CD4-positive, alpha-beta memory T cell (primary cell): Measurements from ENCODE around the gene TCF3. TPM values are rescaled to one million over a fixed set of nuclear protein-coding genes. Genes with fewer than 3 reads are reported as not detected.

Experiments used
- CTCF ChIA-PET: fragments of 350-600 bp; sonication (Branson Sonifier 250); formaldehyde crosslinking; loops from one replicate; lab custom pipeline; 2021; ENCODE audit warnings: inconsistent platforms; ENCODE audit not compliant: partially characterized antibody; lab: Charles Lee
- POLR2A ChIA-PET: fragments of 350-600 bp; sonication (Branson Sonifier 250); formaldehyde crosslinking; loops from one replicate; lab custom pipeline; 2021; ENCODE audit not compliant: partially characterized antibody; lab: Charles Lee
- DNase-seq, 5 donors: peaks; one replicate each; pipeline versions ENCODE4 v3.0.0 to v3.0.0-alpha.2; 2020 to 2022; ENCODE audit warnings: mixed read lengths in 1 of 5
- H3K27ac ChIP-seq: one replicate; pipeline ENCODE4 v1.7.0; 2013; ENCODE audit warnings: low read depth, low read length
- H3K27me3 ChIP-seq: 2 replicates; pipeline ENCODE4 v1.7.0; 2013; ENCODE audit warnings: mild to moderate bottlenecking, low read length, moderate library complexity; ENCODE audit not compliant: insufficient read depth
- H3K36me3 ChIP-seq: 2 replicates; pipeline ENCODE4 v1.7.0; 2013; ENCODE audit warnings: mild to moderate bottlenecking, low read length, moderate library complexity; ENCODE audit not compliant: insufficient read depth
- H3K4me1 ChIP-seq: 2 replicates; pipeline ENCODE4 v1.7.0; 2013; ENCODE audit warnings: mild to moderate bottlenecking, low read length, moderate library complexity; ENCODE audit not compliant: insufficient read depth
- H3K4me3 ChIP-seq, 2 donors: one replicate each; pipeline ENCODE4 v1.7.0; 2013; ENCODE audit warnings: low read length in 2 of 2, mild to moderate bottlenecking in 1 of 2
- H3K9me3 ChIP-seq, 2 donors: one replicate each; pipeline ENCODE4 v1.7.0; 2013; ENCODE audit warnings: low read length in 2 of 2, control low read depth in 1 of 2; ENCODE audit not compliant: control insufficient read depth in 1 of 2
- H3K27ac Mint-ChIP-seq, 7 donors: one replicate each; pipeline ENCODE4 v1.8.0; 2020 to 2021; ENCODE audit warnings: mixed read lengths in 7 of 7, mild to moderate bottlenecking in 6 of 7, inconsistent platforms in 3 of 7, moderate library complexity in 3 of 7
- H3K27me3 Mint-ChIP-seq, 2 donors: one replicate each; pipeline ENCODE4 v1.8.0; 2020 to 2021; ENCODE audit warnings: mixed read lengths in 2 of 2
- H3K36me3 Mint-ChIP-seq, 2 donors: one replicate each; pipeline ENCODE4 v1.8.0; 2020 to 2021; ENCODE audit warnings: mixed read lengths in 2 of 2, inconsistent platforms in 1 of 2, mild to moderate bottlenecking in 1 of 2
- H3K4me1 Mint-ChIP-seq, 4 donors: one replicate each; pipeline ENCODE4 v1.8.0; 2020 to 2021; ENCODE audit warnings: mixed read lengths in 4 of 4, mild to moderate bottlenecking in 1 of 4
- H3K4me3 Mint-ChIP-seq, 8 donors: one replicate each; pipeline ENCODE4 v1.8.0; 2020 to 2021; ENCODE audit warnings: mixed read lengths in 8 of 8, mild to moderate bottlenecking in 7 of 8, moderate library complexity in 6 of 8, inconsistent platforms in 3 of 8
- H3K9me3 Mint-ChIP-seq, 8 donors: one replicate each; pipeline ENCODE4 v1.8.0; 2020 to 2021; ENCODE audit warnings: mixed read lengths in 8 of 8, mild to moderate bottlenecking in 5 of 8, inconsistent platforms in 3 of 8, moderate library complexity in 1 of 8
- intact Hi-C: fragments of 100-400 bp; cut with micrococcal nuclease; formaldehyde crosslinking; loops from one replicate; pipeline ENCODE4 v1.15.1; 2023
- polyA plus RNA-seq, 2 donors: library from polyadenylated mRNA; unstranded; fragments of 300-500 nt; fragmentation: Illumina TruSeq; gene quantifications; one replicate each; pipeline ENCODE4 v1.2.3, GENCODE V29; 2021
- total RNA-seq, 2 experiments: library from RNA; stranded (reverse); gene quantifications; one replicate each; pipeline ENCODE4 v1.2.3, GENCODE V29; 2021

The TCF3 gene
- total and polyA plus RNA-seq, 4 experiments from 2014 or later = 1.8 to 75.7 (median 42.6) TPM

- DNase-seq = peak in 1 of 5 donors; percentile 10
- Histone ChIP-seq H3K36me3 (peaks cover 27% of the 10 kb centered on the region), H3K4me1 (peaks cover 20% of the 10 kb centered on the region), H3K27me3 (no peaks in the 10 kb centered on the region), H3K4me3 (no peak overlapping the region), H3K27ac (no peak overlapping the region), H3K9me3 (no peaks in the 10 kb centered on the region)
- Mint-ChIP-seq H3K27me3 (no peaks in the 10 kb centered on the region), H3K36me3 (peaks cover 19 to 32% of the 10 kb centered on the region in 2 donors), H3K4me3 (no peak overlapping the region), H3K27ac (no peak overlapping the region), H3K9me3 (peaks cover 0 to 2% (median 0%) of the 10 kb centered on the region in 8 donors), H3K4me1 (peaks cover 5 to 44% (median 18%) of the 10 kb centered on the region in 4 donors)
- POLR2A ChIA-PET = no interaction called here
- intact Hi-C loops = no loop called here
- CTCF ChIA-PET = interaction anchor here (1.6 kb wide), 1 partner anchor 57 kb away, joined by 3 read pairs; no protein-coding TSS in a partner anchor
Observed at GRCh38 chr19:1615156-1615765, 37.2 kb downstream of the TCF3 start.

DNA sequence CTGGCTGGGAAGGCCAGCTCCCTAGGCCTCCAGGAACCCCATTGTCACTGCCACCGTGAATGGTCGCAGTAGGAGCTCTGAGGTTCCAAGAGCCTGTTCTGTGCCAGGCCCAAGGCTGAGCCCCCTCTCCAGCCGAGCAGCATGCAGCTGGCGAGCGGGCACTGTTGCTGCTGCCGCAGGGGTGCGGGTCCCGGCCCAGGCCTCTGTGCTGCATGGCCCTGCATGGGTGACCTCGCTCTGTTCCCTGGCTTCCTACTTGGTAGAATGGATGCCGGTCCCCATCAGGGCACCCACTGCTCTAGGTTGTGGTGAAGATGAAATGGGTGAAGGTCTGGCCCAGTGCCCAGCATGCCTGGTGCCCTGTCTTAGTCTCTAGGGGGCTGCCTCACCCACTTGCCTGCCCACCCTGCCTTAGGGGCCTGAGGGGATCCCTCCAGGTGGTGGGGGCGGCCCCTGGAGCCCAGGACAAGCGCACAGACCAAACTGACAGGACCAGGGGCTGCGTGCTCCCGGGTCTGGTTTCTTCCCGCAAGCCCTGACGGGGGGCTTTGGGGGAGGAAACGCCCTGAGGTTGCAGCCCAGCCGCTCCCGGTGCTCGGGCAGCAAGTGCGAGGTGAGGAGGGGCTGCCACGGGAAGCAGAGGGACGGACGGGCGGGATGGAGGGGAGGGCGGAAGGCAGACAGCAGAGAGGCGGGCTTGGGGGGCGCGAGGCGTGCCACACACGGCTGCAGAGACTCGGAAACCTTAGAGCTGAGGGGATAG lies 38.4 kb downstream of the TCF3 start:
- Histone ChIP-seq H3K4me1 (peaks cover 32% of the 10 kb centered on the region), H3K4me3 (no peak overlapping the region), H3K27me3 (no peaks in the 10 kb centered on the region), H3K9me3 (no peaks in the 10 kb centered on the region), H3K27ac (no peak overlapping the region), H3K36me3 (peaks cover 27% of the 10 kb centered on the region)
- peaks cover 0 to 2% (median 0%) of the 10 kb centered on the region in 8 donors for H3K9me3 Mint-ChIP-seq
- intact Hi-C loops = no loop called here
- POLR2A ChIA-PET = interaction anchor here (1.1 kb wide), 1 partner anchor 21 kb away, joined by 3 read pairs; no protein-coding TSS in a partner anchor
- H3K4me1 Mint-ChIP-seq = peaks cover 10 to 56% (median 25%) of the 10 kb centered on the region in 4 donors
- peaks cover 19 to 29% of the 10 kb centered on the region in 2 donors for H3K36me3 Mint-ChIP-seq
- CTCF ChIA-PET = no interaction called here
- DNase-seq = peak in 1 of 5 donors; percentile 9
- H3K27ac Mint-ChIP-seq = no peak overlapping the region
- H3K4me3 Mint-ChIP-seq = no peak overlapping the region
- H3K27me3 Mint-ChIP-seq = no peaks in the 10 kb centered on the region

- Mint-ChIP-seq H3K36me3 (peaks cover 19 to 30% of the 10 kb centered on the region in 2 donors), H3K4me1 (peaks cover 14 to 59% (median 32%) of the 10 kb centered on the region in 4 donors), H3K27me3 (no peaks in the 10 kb centered on the region), H3K9me3 (no peaks in the 10 kb centered on the region), H3K4me3 (no peak overlapping the region), H3K27ac (peak overlapping the region in 1 of 7 donors; percentile 35)
- DNase-seq = no peak
- CTCF ChIA-PET = no interaction called here
- no peak overlapping the region for H3K27ac ChIP-seq
- H3K4me1 ChIP-seq = peaks cover 41% of the 10 kb centered on the region
- no peaks in the 10 kb centered on the region for H3K27me3 ChIP-seq
- H3K9me3 ChIP-seq = no peaks in the 10 kb centered on the region
- H3K4me3 ChIP-seq = no peak overlapping the region
- POLR2A ChIA-PET = interaction anchor here (1.1 kb wide), 1 partner anchor 20 kb away, joined by 3 read pairs; no protein-coding TSS in a partner anchor
- intact Hi-C loops = no loop called here
- H3K36me3 ChIP-seq = peaks cover 27% of the 10 kb centered on the region
Observed at GRCh38 chr19:1613146-1613545, 39.3 kb downstream of the TCF3 start.

DNA sequence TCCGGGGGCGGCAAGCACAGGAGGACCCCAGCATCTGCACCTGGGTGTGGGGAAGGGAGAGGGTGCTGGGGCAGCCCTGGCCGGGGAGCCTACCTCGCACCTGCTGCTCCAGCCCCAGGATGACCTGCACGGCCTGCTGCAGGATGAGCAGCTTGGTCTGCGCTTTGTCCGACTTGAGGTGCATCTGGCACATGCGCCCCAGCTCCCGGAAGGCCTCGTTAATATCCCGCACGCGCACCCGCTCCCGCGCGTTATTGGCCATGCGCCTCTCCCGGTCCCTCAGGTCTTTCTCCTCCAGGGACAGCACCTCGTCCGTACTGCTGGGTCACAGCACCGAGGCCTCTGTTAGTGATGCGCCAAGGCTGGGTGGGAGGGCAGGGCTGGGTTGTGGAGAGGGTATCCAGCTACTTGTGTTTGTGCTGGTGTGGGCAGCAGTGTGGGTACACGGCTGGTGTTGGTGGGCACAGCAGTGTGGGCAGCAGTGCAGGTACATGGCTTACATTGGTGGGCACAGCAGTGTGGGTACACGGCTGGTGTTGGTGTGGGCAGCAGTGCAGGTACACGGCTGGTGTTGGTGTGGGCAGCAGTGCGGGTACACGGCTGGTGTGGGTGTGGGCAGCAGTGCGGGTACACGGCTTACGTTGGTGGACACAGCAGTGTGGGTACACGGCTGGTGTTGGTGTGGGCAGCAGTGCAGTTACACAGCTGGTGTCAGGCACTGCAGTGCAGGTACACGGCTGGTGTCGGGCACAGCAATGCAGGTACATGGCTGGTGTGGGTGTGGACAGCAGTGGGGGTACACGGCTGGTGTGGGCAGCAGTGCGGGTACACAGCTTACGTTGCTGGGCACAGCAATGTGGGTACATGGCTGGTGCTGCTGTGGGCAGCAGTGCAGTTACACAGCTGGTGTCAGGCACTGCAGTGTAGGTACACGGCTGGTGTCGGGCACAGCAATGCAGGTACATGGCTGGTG lies 40.0 kb downstream of the TCF3 start:
- ChIA-PET CTCF (no interaction called here), POLR2A (interaction anchor here (1.1 to 9.8 kb wide), 2 partner anchors 19 to 39 kb away, joined by 3 to 115 read pairs; partner anchors contain the start of gene TCF3)
- no peaks in the 10 kb centered on the region for H3K9me3 Mint-ChIP-seq
- intact Hi-C loops = no loop called here
- H3K4me1 ChIP-seq = peaks cover 37% of the 10 kb centered on the region
- H3K9me3 ChIP-seq = no peaks in the 10 kb centered on the region
- no peaks in the 10 kb centered on the region for H3K27me3 ChIP-seq
- no peak overlapping the region for H3K27ac Mint-ChIP-seq
- H3K27ac ChIP-seq = no peak overlapping the region
- peak in 1 of 5 donors; percentile 29 for DNase-seq
- peaks cover 27% of the 10 kb centered on the region for H3K36me3 ChIP-seq
- H3K27me3 Mint-ChIP-seq = no peaks in the 10 kb centered on the region
- peaks cover 14 to 54% (median 32%) of the 10 kb centered on the region in 4 donors for H3K4me1 Mint-ChIP-seq
- H3K36me3 Mint-ChIP-seq = peaks cover 19 to 27% of the 10 kb centered on the region in 2 donors
- no peak overlapping the region for H3K4me3 ChIP-seq
- no peak overlapping the region for H3K4me3 Mint-ChIP-seq

- H3K9me3 Mint-ChIP-seq = no peaks in the 10 kb centered on the region
- ChIA-PET CTCF (no interaction called here), POLR2A (interaction anchor here (9.8 kb wide), 1 partner anchor 40 kb away, joined by 115 read pairs; the partner anchor contains the start of gene TCF3)
- intact Hi-C loops = no loop called here
- no peak overlapping the region for H3K4me3 ChIP-seq
- H3K27me3 Mint-ChIP-seq = no peaks in the 10 kb centered on the region
- no peak for DNase-seq
- H3K4me1 ChIP-seq = peaks cover 34% of the 10 kb centered on the region
- no peak overlapping the region for H3K27ac ChIP-seq
- peaks cover 15 to 53% (median 30%) of the 10 kb centered on the region in 4 donors for H3K4me1 Mint-ChIP-seq
- peaks cover 27% of the 10 kb centered on the region for H3K36me3 ChIP-seq
- H3K27ac Mint-ChIP-seq = peak overlapping the region in 5 of 7 donors; percentile 15 to 64 (median 46)
- no peaks in the 10 kb centered on the region for H3K9me3 ChIP-seq
- peaks cover 15 to 20% of the 10 kb centered on the region in 2 donors for H3K36me3 Mint-ChIP-seq
- H3K4me3 Mint-ChIP-seq = peak overlapping the region in 1 of 8 donors; percentile 53
- no peaks in the 10 kb centered on the region for H3K27me3 ChIP-seq
Observed at GRCh38 chr19:1611353-1611752, 41.1 kb downstream of the TCF3 start.

- H3K4me1 ChIP-seq = peaks cover 39% of the 10 kb centered on the region
- POLR2A ChIA-PET = interaction anchor here (9.8 kb wide), 1 partner anchor 41 kb away, joined by 115 read pairs; the partner anchor contains the start of gene TCF3
- no peaks in the 10 kb centered on the region for H3K9me3 ChIP-seq
- H3K27ac ChIP-seq = no peak overlapping the region
- peaks cover 18 to 55% (median 37%) of the 10 kb centered on the region in 4 donors for H3K4me1 Mint-ChIP-seq
- no peaks in the 10 kb centered on the region for H3K9me3 Mint-ChIP-seq
- no peak overlapping the region for H3K4me3 ChIP-seq
- H3K36me3 Mint-ChIP-seq = peaks cover 10 to 22% of the 10 kb centered on the region in 2 donors
- H3K27me3 Mint-ChIP-seq = no peaks in the 10 kb centered on the region
- intact Hi-C loops = no loop called here
- H3K4me3 Mint-ChIP-seq = no peak overlapping the region
- peak overlapping the region in 2 of 7 donors; percentile 18 to 42 for H3K27ac Mint-ChIP-seq
- H3K27me3 ChIP-seq = no peaks in the 10 kb centered on the region
- CTCF ChIA-PET = no interaction called here
- no peak for DNase-seq
- peaks cover 25% of the 10 kb centered on the region for H3K36me3 ChIP-seq
Observed at GRCh38 chr19:1610579-1610978, 41.8 kb downstream of the TCF3 start.
